Omental fat pad (tissue), 4 donors: ENCODE measurements around the gene TMPRSS7. TPM values are rescaled to one million over a fixed set of nuclear protein-coding genes. Genes with fewer than 3 reads are reported as not detected.

Experiments
- ATAC-seq: fragments of 150-250 bp; one replicate; pipeline ENCODE4 v1.9.1; 2016; ENCODE audit warnings: mild to moderate bottlenecking, moderate library complexity; ENCODE audit not compliant: low FRiP score
- DNase-seq: peaks from one replicate; pipeline ENCODE4 v3.0.0-alpha.2; 2019; ENCODE audit warnings: low spot score
- CTCF ChIP-seq, 3 donors: fragments of 450-650 bp; IDR thresholded peaks; one replicate each; pipeline ENCODE4 v1.5.1; 2016 to 2017; ENCODE audit warnings: antibody characterized with exemption in 3 of 3, mild to moderate bottlenecking in 3 of 3, moderate library complexity in 2 of 3
- total RNA-seq, 4 donors: library from RNA; depleted of rRNA; stranded (reverse); fragments of >200 nt; gene quantifications; one replicate each; pipeline ENCODE4 v1.1.0, GENCODE V29; 2016

The TMPRSS7 gene
- total RNA-seq, 4 donors from 2014 or later = not detected

GRCh38 chr3:112087746-112088145 is 53.2 kb downstream of the TMPRSS7 start:
- no peak for TF ChIP-seq CTCF (IDR thresholded peaks at IDR 0.05)
- DNase-seq (no peak), ATAC-seq (no peak)

- ATAC-seq (no peak), DNase-seq (no peak)
- TF ChIP-seq CTCF (IDR thresholded peaks at IDR 0.05) = no peak
Measured at GRCh38 chr3:112088944-112089343, 54.4 kb downstream of the TMPRSS7 start.

- TF ChIP-seq CTCF (IDR thresholded peaks at IDR 0.05) = no peak
- no peak for DNase-seq
- no peak for ATAC-seq
Measured at GRCh38 chr3:112089956-112090886, 55.7 kb downstream of the TMPRSS7 start.

- DNase-seq = no peak
- no peak for ATAC-seq
- TF ChIP-seq CTCF (IDR thresholded peaks at IDR 0.05) = no peak
Measured at GRCh38 chr3:112090887-112091586, 56.5 kb downstream of the TMPRSS7 start.

GRCh38 chr3:112092496-112093179 is 58.1 kb downstream of the TMPRSS7 start:
- DNase-seq = no peak
- ATAC-seq = peak; percentile 52
- TF ChIP-seq CTCF (IDR thresholded peaks at IDR 0.05) = no peak

- peak; percentile 29 for ATAC-seq
- no peak for DNase-seq
- no peak for TF ChIP-seq CTCF (IDR thresholded peaks at IDR 0.05)
Measured at GRCh38 chr3:112093180-112093522, 58.6 kb downstream of the TMPRSS7 start.
